ENCODE results near the gene UQCRFS1. TPM values are rescaled to one million over a fixed set of nuclear protein-coding genes. Genes with fewer than 3 reads are reported as not detected.
A peak's percentile ranks its signal among the peaks of the same experiment; 100 is the strongest.

The UQCRFS1 gene
- polyA plus RNA-seq, 2 of the 4 experiments (the other 2 are of a cell fraction), result 111 to 148 TPM

DNA sequence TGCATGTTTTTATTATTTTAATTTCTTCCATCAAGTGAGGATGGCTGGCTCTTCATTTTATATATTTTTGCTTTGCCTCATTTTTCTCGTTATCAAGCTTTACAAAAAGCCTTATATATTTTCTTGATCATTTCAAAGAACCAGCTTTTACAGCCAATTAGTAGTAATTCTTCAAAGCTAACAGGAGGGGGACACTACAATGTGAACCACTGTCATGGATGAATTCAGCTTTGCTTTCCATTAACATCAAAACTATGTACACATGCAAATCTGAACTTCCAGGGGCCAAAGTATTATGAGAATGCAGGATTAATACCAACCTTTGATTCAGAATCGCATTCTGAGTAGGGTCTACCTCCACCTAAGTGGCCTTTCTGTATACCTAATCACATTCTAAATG, 11.1 kb downstream of the UQCRFS1 start (continued):
- no peak for TF ChIP-seq NFE2L2 (conservative IDR thresholded peaks at IDR 0.05; ENCODE audit: low read length)

DNA sequence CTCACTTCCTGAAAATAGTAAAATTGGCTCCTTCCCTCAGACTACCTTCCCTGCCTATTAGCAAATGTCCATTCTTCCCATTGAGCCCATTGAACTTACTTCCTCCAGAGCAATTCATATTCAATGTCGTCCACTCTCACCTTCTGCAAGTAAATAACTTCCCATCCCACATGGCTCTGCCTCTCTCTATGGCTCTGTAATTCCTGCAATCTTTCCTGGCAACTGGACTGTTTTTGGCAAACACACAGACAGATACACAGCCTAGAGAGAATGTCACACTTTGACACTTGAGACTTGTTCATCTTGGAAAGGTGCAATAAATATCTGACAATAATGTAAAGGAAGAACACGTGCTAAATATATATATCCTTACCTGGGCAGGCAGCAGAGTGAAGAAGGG, 18.3 kb downstream of the UQCRFS1 start:
- TF ChIP-seq KDM1A (IDR thresholded peaks at IDR 0.05; ENCODE audit: low read depth) (no peak), POLR2AphosphoS2 (conservative IDR thresholded peaks at IDR 0.05; ENCODE audit: low read length) (no peak), MAZ (IDR thresholded peaks at IDR 0.05; ENCODE audit: borderline replicate concordance, low read depth, low read length) (no peak), HEYL (CRISPR knock-in tag; IDR thresholded peaks at IDR 0.05) (no peak), ZFP36 (IDR thresholded peaks at IDR 0.05; ENCODE audit: borderline replicate concordance, partially characterized antibody) (no peak), ZSCAN20 (CRISPR knock-in tag; IDR thresholded peaks at IDR 0.05) (no peak), ZNF302 (CRISPR knock-in tag; IDR thresholded peaks at IDR 0.05) (no peak)
- H3K4me2 ChIP-seq, result no peak overlapping the region
- no peaks in the 10 kb centered on the region for H3K4me1 ChIP-seq
- no peak for FAIRE-seq
- no peak overlapping the region for H3K27ac ChIP-seq
- H3K9me3 ChIP-seq, result no peaks in the 10 kb centered on the region
- CTCF ChIA-PET, result no interaction called here
- 1% methylated on average over 2 of the region's 2 CpGs for WGBS (ENCODE audit: missing lambda C conversion rate)
- H3K4me3 ChIP-seq, result no peak overlapping the region
- DNase-seq (ENCODE audit: low read depth in 1 of 2, low spot score in 1 of 2), result no peak
- no peak for ATAC-seq
- POLR2A ChIA-PET, result no interaction called here

DNA sequence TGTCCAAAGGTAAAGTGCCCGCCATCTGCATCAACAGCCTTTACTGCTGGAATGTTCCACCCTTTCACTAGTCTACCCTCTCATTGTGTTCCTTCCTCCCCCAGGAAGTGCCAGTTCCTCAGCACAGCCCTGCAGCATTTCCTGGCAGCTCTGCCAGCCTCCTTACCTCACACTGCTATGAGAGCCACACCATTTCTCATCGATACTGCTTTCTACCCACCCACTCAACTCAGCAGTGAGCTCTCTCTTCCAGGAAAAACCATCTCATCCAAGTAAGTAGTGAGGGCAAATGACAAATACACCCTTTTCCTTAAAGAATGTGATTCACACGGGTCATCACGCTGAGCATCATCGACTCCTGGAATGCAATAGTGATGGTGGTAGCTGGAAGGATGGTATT, 19.8 kb downstream of the UQCRFS1 start:
- WGBS (ENCODE audit: missing lambda C conversion rate), result 27% methylated on average over 5 of the region's 5 CpGs
- no peak for FAIRE-seq

DNA sequence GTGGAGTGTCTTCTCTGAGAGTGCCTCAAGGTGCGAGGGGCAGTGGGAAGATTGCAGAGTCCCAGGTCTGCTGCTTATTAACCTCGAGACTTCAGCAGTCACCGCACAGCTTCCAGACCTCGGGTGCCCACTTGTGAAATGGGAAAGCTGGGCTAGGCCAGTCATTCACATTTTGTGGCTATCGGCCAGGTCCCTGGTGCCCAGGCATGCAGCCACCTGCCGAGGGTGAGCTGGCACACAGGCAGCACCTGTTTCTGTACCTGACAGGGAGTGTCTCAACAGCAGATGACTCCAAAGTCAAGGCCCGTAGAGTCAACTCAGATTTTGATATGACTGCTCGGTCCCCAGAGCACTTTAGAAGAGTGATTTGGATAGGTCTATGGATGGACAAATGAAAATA, 21.9 kb downstream of the UQCRFS1 start:
- CTCF ChIA-PET, result interaction anchor here (1.4 kb wide), 1 partner anchor 20 kb away, joined by 3 read pairs; no protein-coding TSS in a partner anchor
- FAIRE-seq (no peak), ATAC-seq (no peak), DNase-seq (ENCODE audit: low read depth in 1 of 2, low spot score in 1 of 2) (no peak)
- no peaks in the 10 kb centered on the region for H3K9me3 ChIP-seq
- no peak overlapping the region for H3K27ac ChIP-seq
- WGBS (ENCODE audit: missing lambda C conversion rate), result 19% methylated on average over 8 of the region's 8 CpGs
- TF ChIP-seq JUNB (IDR thresholded peaks at IDR 0.05) (no peak), MAFK (IDR thresholded peaks at IDR 0.05; ENCODE audit: partially characterized antibody) (no peak)
- no peaks in the 10 kb centered on the region for H3K4me1 ChIP-seq
- POLR2A ChIA-PET, result no interaction called here
- H3K4me2 ChIP-seq, result no peak overlapping the region
- no peak overlapping the region for H3K4me3 ChIP-seq

More for the DNA sequence above, 19.8 kb downstream of the UQCRFS1 start:
- Histone ChIP-seq H3K4me3 (no peak overlapping the region), H3K4me1 (no peaks in the 10 kb centered on the region), H3K27ac (no peak overlapping the region), H3K9me3 (no peaks in the 10 kb centered on the region), H3K4me2 (no peak overlapping the region)
- TF ChIP-seq FOXS1 (CRISPR knock-in tag; IDR thresholded peaks at IDR 0.05), result no peak
- TF ChIP-seq, protein P1, sequence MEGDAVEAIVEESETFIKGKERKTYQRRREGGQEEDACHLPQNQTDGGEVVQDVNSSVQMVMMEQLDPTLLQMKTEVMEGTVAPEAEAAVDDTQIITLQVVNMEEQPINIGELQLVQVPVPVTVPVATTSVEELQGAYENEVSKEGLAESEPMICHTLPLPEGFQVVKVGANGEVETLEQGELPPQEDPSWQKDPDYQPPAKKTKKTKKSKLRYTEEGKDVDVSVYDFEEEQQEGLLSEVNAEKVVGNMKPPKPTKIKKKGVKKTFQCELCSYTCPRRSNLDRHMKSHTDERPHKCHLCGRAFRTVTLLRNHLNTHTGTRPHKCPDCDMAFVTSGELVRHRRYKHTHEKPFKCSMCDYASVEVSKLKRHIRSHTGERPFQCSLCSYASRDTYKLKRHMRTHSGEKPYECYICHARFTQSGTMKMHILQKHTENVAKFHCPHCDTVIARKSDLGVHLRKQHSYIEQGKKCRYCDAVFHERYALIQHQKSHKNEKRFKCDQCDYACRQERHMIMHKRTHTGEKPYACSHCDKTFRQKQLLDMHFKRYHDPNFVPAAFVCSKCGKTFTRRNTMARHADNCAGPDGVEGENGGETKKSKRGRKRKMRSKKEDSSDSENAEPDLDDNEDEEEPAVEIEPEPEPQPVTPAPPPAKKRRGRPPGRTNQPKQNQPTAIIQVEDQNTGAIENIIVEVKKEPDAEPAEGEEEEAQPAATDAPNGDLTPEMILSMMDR (IDR thresholded peaks at IDR 0.05), result no peak
- no peak for TF ChIP-seq RCOR1 (IDR thresholded peaks at IDR 0.05; ENCODE audit: low read depth, low read length)
- TF ChIP-seq FOSB (CRISPR knock-in tag; IDR thresholded peaks at IDR 0.05), result no peak
- TF ChIP-seq TFCP2L1 (CRISPR knock-in tag; IDR thresholded peaks at IDR 0.05), result no peak
- TF ChIP-seq USF2 (IDR thresholded peaks at IDR 0.05), result no peak
- no peak for TF ChIP-seq GATA3 (IDR thresholded peaks at IDR 0.05; ENCODE audit: borderline replicate concordance)
- TF ChIP-seq NPAS2 (CRISPR knock-in tag; IDR thresholded peaks at IDR 0.05; ENCODE audit: borderline replicate concordance), result no peak
- no peak for DNase-seq (ENCODE audit: low read depth in 1 of 2, low spot score in 1 of 2)
- peak in 1 of 2 experiments; percentile 54; a peak in 2 of 6 replicates for ATAC-seq
- ChIA-PET POLR2A (no interaction called here), CTCF (interaction anchor here (0.7 to 1.6 kb wide), 4 partner anchors 8 to 20 kb away, joined by 3 to 5 read pairs (median 4); no protein-coding TSS in a partner anchor)

DNA sequence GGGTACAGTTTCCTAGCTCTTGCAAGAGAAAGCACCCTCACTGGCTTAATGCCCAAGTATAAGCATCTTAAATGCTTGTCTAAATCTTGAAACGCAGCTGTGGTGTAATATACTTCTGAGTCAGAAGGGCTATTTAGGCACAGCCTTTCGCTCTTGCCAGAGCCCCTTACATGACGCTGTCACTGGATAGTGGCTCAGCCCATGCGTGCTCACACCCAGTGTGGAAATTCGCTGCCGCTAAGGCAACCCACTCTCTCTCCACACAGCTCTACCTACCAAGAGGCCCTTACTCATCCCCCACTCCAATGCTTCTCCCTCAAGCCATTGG, 24.0 kb downstream of the UQCRFS1 start:
- ChIA-PET POLR2A (no interaction called here), CTCF (no interaction called here)

More for the DNA sequence above, 24.0 kb downstream of the UQCRFS1 start:
- DNase-seq (ENCODE audit: low read depth in 1 of 2, low spot score in 1 of 2) (no peak), ATAC-seq (no peak), FAIRE-seq (no peak)
- Histone ChIP-seq H3K9me3 (no peaks in the 10 kb centered on the region), H3K27ac (no peak overlapping the region), H3K4me2 (no peak overlapping the region), H3K4me3 (no peak overlapping the region), H3K4me1 (no peaks in the 10 kb centered on the region)
- WGBS (ENCODE audit: missing lambda C conversion rate), result 42% methylated on average over 6 of the region's 6 CpGs
- TF ChIP-seq ZSCAN20 (CRISPR knock-in tag; IDR thresholded peaks at IDR 0.05), result no peak
- no peak for TF ChIP-seq FOXS1 (CRISPR knock-in tag; IDR thresholded peaks at IDR 0.05)
- TF ChIP-seq RAD21 (conservative IDR thresholded peaks at IDR 0.05 in 1 of 2, IDR thresholded peaks at IDR 0.05 in 1 of 2), result no peak
- TF ChIP-seq CHD4 (IDR thresholded peaks at IDR 0.05; ENCODE audit: borderline replicate concordance), result no peak
- TF ChIP-seq RARB (CRISPR knock-in tag; IDR thresholded peaks at IDR 0.05), result no peak
- TF ChIP-seq POLR2A (IDR thresholded peaks at IDR 0.05; ENCODE audit: low read length), result no peak
- no peak for TF ChIP-seq EP300 (IDR thresholded peaks at IDR 0.05)
- no peak for TF ChIP-seq EHMT2 (IDR thresholded peaks at IDR 0.05; ENCODE audit: low read depth)
